Stimulated activated CD4-positive, alpha-beta T cell treated with anti-CD3 and anti-CD28 coated beads, TNF-alpha, amount 100 ng/mL, for 48 hours (primary cell): ENCODE results near the gene LRR1.
"Not testable (repeated sequence)": the region's sequence is repeated elsewhere in the genome, so short reads cannot be mapped to it uniquely, and the experiment has no call there.

Source experiments
- DNase-seq, 3 donors: peaks; one replicate each; pipeline ENCODE4 v3.0.0-alpha.2; 2020; ENCODE audit warnings: low read depth in 3 of 3

LRR1 gene

DNA sequence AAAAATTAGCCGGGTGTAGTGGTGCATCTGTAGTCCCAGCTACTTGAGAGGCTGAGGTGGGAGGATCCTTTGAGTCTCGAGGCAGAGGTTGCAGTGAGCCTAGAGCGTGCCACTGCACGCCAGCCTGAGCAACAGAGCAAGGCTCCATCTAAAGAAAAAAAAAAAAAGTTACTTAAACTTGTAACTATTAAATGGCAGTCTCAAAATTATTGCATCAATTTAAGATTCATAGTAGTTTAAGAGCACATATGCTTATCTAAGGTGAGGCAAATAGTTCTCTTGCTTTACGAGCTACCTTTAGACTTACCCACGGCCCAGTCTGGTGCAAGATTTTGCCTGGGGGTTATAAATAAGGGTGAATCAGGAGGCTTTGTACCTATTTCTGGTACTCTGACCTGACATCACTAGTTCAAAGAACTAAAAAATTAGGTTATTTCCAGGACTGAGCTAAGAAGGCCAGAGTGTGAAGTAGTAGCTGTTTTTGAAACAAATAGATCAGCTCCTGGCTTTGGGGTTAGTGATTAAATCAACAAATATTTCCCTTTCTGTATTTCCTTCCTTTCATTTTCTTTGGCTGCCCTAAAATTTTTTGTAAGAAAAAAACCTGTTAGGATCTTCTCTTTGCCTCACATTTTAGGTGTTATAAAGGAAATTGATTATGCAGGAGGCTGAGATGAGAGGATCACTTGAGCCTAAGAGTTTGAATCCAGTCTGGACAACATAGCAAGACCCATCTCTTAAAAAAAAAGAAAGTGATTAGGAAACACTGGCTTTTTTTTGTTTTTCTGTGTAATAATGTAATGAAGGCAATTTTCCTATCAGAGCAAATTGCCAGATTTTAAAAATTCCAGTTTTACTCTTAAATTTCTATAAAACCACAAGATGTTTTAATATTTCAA is 25.4 kb downstream of the LRR1 start:
- no peak for DNase-seq

GRCh38 chr14:49633640-49634546 is 35.2 kb downstream of the LRR1 start:
- peak; percentile 88 to 94 (median 93) for DNase-seq

DNA sequence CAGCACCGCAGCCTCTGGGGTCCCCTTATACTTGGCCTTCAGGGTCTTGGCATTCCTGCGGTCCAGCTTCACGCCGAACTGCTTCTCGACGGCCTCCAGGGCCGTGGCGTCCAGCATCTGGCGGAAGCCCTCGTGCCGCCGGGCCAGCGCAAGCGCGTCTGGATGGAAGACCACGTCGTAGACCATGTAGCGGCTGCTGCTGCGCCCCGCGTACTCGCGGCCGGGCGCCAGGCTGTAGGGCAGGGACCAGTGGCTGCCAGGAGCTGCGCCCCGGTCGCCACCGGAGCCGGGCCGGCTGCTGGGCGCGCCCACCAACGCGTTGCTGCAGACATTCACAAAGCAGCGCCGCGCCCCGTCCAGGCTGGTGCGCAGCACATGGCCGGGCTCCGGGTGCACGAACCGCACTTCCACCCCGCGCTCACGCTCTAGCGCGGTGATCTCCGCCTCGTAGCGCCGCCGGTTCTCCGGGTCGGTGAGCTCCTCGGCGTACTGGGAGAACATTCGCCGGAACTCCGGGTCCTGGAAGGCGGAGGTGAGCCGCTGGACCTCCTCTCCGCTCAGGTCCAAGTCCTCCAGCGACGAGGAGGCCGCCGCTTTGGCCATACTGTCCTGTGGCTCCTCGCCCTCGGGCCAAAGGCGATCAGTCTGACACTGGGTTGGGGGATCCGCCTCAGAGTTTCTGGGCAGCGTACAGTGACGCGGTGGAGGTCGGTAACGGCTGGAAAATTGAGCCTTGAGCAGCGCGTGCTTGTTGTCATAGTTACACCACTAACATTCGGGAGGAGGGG is 36.0 kb downstream of the LRR1 start, which contains the start of gene DNAAF2:
Gene DNAAF2 (minus strand): TSS at position 698 of the 788 bp plus-strand sequence. CDS start 95 bp downstream, at position 603.
- peak; percentile 31 to 57 (median 40) for DNase-seq

GRCh38 chr14:49636866-49637265 is 38.1 kb downstream of the LRR1 start:
- no peak for DNase-seq

DNA sequence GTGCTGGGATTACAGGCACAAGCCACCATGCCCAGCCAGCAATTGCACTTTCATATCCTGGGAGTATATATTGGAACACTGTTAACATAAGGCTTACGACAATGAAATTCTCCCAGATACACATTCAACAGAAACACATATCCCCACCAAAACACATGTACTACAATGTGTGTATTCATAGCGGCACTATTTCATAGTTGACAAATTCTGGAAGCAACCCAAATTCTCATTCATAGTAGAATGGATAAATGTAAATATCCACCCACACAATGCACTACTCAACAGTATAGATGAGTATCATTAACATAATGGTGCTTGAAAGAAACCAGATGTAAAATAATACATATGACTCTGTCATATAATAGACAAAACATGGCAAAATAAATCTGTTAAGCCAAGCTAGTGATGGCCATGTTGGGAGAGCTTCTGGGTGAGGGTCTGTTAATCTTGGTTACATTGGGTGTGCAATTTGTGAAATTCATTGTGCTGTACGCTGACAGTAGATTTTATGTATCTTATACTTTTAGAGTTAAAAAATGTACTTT is 38.9 kb downstream of the LRR1 start:
- DNase-seq, result no peak

- DNase-seq, result no peak
Measured at GRCh38 chr14:49640540-49641417, 42.0 kb downstream of the LRR1 start.

- no peak for DNase-seq
Measured at GRCh38 chr14:49641697-49642129, 43.0 kb downstream of the LRR1 start.

DNA sequence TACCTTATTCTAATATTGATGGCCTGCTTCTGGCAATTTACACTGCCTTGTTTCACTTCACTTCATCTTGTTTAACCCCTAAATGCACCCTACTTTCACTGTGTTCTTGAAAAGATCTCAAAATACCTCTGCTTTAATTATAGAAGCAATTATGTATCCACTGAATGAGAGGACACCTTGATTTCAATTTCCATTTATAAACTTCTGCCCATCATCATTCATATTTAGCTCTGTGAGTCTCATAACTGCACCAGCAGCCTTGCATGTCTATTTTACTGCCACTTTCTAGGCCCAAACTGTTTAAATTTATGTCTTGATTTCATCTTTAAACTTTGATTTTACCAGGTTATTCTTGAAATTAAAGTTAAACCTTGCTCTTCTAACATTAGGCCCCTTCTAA is 43.4 kb downstream of the LRR1 start:
- DNase-seq, result no peak

DNA sequence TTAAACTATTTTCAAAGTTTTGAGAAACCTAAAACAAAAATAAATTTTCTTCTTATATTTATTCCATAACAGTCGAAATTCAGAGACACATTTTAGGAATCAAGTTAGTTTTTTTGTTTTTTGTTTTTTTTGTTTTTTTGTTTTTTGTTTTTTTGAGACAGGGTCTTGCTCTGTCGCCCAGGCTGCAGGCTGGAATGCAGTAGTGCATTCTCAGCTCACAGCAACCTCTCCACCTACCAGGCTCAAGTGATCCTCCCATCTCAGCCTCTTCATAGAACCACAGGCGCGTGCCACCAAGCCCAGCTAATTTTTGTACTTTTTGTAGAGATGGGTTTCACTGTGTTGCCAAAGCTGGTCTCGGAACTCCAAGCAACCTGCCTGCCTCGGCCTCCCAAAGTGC is 54.8 kb downstream of the LRR1 start:
- no peak for DNase-seq

GRCh38 chr14:49654511-49654910 is 55.8 kb downstream of the LRR1 start:
- no peak for DNase-seq

GRCh38 chr14:49657500-49657899 is 58.8 kb downstream of the LRR1 start:
- DNase-seq, result not testable (repeated sequence)

DNA sequence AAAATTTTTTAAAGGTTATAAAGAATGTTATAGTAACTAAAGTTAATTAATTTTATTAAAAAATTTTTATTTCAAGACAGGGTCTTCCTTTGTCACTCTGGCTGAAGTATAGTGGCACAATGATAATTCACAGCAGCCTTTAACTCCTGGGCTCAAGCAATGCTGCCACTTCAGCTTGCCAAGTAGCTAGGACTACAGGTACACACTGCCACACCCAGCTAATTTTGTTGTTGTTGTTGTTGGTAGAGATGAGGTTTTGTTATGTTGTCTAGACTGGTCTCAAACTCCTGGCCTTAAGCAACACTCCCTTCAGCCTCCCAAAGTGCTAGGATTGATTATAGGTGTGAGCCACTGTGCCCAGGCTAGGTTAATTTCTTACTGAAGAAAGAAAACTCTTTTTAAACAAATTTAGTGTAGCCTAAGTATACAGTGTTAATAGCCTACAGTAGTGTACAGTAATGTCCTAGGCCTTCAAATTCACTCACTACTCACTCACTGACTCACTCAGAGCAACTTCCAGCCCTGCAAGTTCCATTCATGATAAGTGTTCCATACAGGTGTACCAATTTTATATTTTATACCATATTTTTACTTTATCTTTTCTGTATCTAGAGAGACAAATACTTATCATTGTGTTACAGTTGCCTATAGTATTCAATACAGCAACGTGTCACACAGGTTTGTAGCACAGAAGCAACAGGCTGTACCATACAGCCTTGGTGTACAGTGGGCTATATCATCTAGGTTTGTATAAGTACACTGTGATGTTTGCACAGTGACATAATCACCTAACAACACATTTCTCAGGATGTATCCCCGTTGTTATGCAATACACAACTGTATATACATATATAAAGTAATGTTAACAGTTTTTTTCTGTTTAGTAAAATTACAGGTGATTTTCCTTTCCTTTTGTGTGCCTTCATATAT is 61.1 kb downstream of the LRR1 start:
- DNase-seq, result no peak
